ENCODE data around the gene LRRC8C.

DNA sequence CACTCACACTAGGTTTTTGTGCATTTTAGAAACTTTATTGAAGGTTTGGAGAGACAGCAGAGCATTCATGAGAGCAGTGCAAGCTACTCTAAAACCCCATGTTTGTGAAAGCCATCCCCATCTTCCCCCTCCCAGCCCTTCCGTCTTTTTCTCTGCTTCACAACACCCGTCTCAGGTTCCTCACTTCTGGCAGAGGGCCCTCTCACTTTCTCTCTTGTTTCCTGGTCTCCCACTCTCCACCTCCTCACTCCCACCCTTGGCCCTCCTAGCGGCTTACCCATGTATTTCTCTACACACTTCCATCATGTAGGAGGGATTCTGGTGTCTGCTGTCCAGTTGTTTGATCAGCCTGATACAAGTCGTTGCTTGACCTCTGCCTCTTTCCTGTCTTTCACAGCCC lies 92.7 kb downstream of the LRRC8C start:
- TF ChIP-seq, protein P1, sequence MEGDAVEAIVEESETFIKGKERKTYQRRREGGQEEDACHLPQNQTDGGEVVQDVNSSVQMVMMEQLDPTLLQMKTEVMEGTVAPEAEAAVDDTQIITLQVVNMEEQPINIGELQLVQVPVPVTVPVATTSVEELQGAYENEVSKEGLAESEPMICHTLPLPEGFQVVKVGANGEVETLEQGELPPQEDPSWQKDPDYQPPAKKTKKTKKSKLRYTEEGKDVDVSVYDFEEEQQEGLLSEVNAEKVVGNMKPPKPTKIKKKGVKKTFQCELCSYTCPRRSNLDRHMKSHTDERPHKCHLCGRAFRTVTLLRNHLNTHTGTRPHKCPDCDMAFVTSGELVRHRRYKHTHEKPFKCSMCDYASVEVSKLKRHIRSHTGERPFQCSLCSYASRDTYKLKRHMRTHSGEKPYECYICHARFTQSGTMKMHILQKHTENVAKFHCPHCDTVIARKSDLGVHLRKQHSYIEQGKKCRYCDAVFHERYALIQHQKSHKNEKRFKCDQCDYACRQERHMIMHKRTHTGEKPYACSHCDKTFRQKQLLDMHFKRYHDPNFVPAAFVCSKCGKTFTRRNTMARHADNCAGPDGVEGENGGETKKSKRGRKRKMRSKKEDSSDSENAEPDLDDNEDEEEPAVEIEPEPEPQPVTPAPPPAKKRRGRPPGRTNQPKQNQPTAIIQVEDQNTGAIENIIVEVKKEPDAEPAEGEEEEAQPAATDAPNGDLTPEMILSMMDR (IDR thresholded peaks at IDR 0.05): no peak
- TF ChIP-seq EZH2 (IDR thresholded peaks at IDR 0.05; ENCODE audit: borderline replicate concordance, insufficient read depth, low read depth, low read length, poor library complexity, severe bottlenecking): no peak
